ENCODE results near the gene OLFM1. TPM values are rescaled to one million over a fixed set of nuclear protein-coding genes. Genes with fewer than 3 reads are reported as not detected.

OLFM1 gene
- total RNA-seq, 1 experiment from 2014 or later = 3.5 TPM

DNA sequence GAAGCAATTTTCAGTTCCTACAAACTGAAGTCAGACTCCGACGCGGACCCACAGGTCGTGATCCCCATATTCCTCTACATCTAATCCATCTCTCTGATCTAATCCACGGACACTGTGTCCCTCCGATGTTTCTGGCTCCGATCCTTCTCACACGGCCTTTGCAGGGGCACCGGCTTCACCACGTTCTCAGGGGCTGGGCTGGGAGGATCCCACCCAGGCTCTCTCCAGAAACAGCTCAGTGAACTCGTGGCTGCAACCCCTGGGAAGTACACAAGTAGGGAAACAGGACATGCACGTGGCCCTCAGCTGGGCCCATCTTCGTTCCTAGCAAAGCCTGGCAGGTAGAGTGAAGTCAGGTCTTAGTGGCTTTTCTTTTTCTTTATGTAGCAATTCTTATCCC lies 49.1 kb upstream of the OLFM1 start:
- no peak for TF ChIP-seq ZNF274 (IDR thresholded peaks at IDR 0.05; ENCODE audit: low read depth, low read length)
- no peak for TF ChIP-seq CBX3 (IDR thresholded peaks at IDR 0.05; ENCODE audit: low read depth)
- TF ChIP-seq SIN3A (IDR thresholded peaks at IDR 0.05; ENCODE audit: low read depth) = no peak
- no peak for TF ChIP-seq JUND (IDR thresholded peaks at IDR 0.05)
- TF ChIP-seq EZH2phosphoT487 (IDR thresholded peaks at IDR 0.05; ENCODE audit: borderline replicate concordance) = no peak
- no peak for TF ChIP-seq EGR1 (IDR thresholded peaks at IDR 0.05; ENCODE audit: low read depth)
- Histone ChIP-seq H2AFZ (ENCODE audit: low read depth, low read length, poor library complexity, severe bottlenecking) (no peak overlapping the region), H3K27ac (ENCODE audit: low read depth, low read length) (no peak overlapping the region), H4K20me1 (ENCODE audit: insufficient read depth) (no peaks in the 10 kb centered on the region), H3K27me3 (ENCODE audit: insufficient read depth, low read length) (peaks cover 50% of the 10 kb centered on the region), H3K36me3 (ENCODE audit: control insufficient read depth in 1 of 2, insufficient read depth in 2 of 2, low read length in 2 of 2) (no peaks in the 10 kb centered on the region), H3K9me3 (ENCODE audit: control insufficient read depth in 1 of 2, insufficient read depth in 1 of 2, low read depth in 1 of 2, low read length in 2 of 2) (no peaks in the 10 kb centered on the region), H3K4me1 (ENCODE audit: control insufficient read depth in 1 of 2, insufficient read depth in 2 of 2, low read length in 2 of 2) (no peaks in the 10 kb centered on the region), H3K4me3 (replicated peaks in 1 of 2; ENCODE audit: low read depth in 1 of 2, low read length in 2 of 2) (no peak overlapping the region), H3K79me2 (ENCODE audit: insufficient read depth, low read length) (no peaks in the 10 kb centered on the region), H3K9ac (ENCODE audit: low read length) (no peak overlapping the region), H3K9me2 (ENCODE audit: insufficient read depth) (no peaks in the 10 kb centered on the region), H3K4me2 (ENCODE audit: low read length) (no peak overlapping the region)
- DNase-seq (ENCODE audit: low read depth, low spot score) (no peak), ATAC-seq (no peak)
- POLR2A ChIA-PET = no interaction called here
- CTCF ChIA-PET = no interaction called here
- intact Hi-C loops (cut with micrococcal nuclease) = no loop called here
- BruUV-seq (replicated peaks) = no TSS peak
- RAD21 ChIA-PET (ENCODE audit: low non-redundant PET in 1 of 2, low total read pairs in 2 of 2, uncharacterized antibody in 2 of 2, unreplicated experiment in 2 of 2) = no interaction called here

DNA sequence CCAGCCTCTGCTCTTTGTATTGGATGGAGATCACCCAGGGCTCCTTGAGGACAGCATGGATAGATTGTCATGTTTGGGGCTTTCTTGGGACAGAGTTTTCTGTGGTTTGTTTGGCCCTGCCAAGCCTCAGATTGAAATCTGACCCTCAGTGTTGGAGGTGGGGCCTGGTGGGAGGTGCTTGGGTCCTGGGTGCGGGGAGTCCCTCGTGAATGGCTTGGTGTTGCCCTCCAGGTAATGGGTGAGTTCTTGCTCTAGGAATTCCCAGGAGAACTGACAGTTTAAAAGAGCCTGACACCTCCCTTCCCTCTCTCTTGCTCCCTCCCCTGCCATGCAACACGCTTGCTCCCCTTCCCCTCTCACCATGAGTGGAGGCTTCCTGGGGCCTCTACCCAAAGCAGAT lies 48.6 kb upstream of the OLFM1 start:
- H3K27ac ChIP-seq (ENCODE audit: low read depth, low read length) = no peak overlapping the region
- H3K9me3 ChIP-seq (ENCODE audit: control insufficient read depth in 1 of 2, insufficient read depth in 1 of 2, low read depth in 1 of 2, low read length in 2 of 2) = no peaks in the 10 kb centered on the region
- H3K4me1 ChIP-seq (ENCODE audit: control insufficient read depth in 1 of 2, insufficient read depth in 2 of 2, low read length in 2 of 2) = no peaks in the 10 kb centered on the region
- RAD21 ChIA-PET (ENCODE audit: low non-redundant PET in 1 of 2, low total read pairs in 2 of 2, uncharacterized antibody in 2 of 2, unreplicated experiment in 2 of 2) = no interaction called here
- no peaks in the 10 kb centered on the region for H3K79me2 ChIP-seq (ENCODE audit: insufficient read depth, low read length)
- no TSS peak for BruUV-seq (replicated peaks)
- no peak overlapping the region for H2AFZ ChIP-seq (ENCODE audit: low read depth, low read length, poor library complexity, severe bottlenecking)
- no peaks in the 10 kb centered on the region for H3K36me3 ChIP-seq (ENCODE audit: control insufficient read depth in 1 of 2, insufficient read depth in 2 of 2, low read length in 2 of 2)
- POLR2A ChIA-PET = no interaction called here
- TF ChIP-seq EZH2 (IDR thresholded peaks at IDR 0.05) (no peak), ZNF274 (IDR thresholded peaks at IDR 0.05; ENCODE audit: low read depth, low read length) (no peak), ZBTB33 (IDR thresholded peaks at IDR 0.05; ENCODE audit: extremely low read depth, insufficient replicate concordance, low read length) (no peak), ELF1 (IDR thresholded peaks at IDR 0.05; ENCODE audit: borderline replicate concordance, low read depth) (no peak), ZFX (IDR thresholded peaks at IDR 0.05) (no peak), FOSL1 (IDR thresholded peaks at IDR 0.05; ENCODE audit: low read depth) (no peak), YY1 (IDR thresholded peaks at IDR 0.05; ENCODE audit: extremely low read depth, insufficient replicate concordance, low read depth, low read length) (no peak), POLR2A (IDR thresholded peaks at IDR 0.05; ENCODE audit: borderline replicate concordance, extremely low read depth, insufficient read depth, insufficient read length) (no peak), EGR1 (IDR thresholded peaks at IDR 0.05; ENCODE audit: low read depth) (no peak), TCF7L2 (IDR thresholded peaks at IDR 0.05; ENCODE audit: borderline replicate concordance, extremely low read depth, insufficient read depth, insufficient read length) (no peak), POLR2AphosphoS5 (IDR thresholded peaks at IDR 0.05; ENCODE audit: low read depth, low read length) (no peak), RAD21 (IDR thresholded peaks at IDR 0.05; ENCODE audit: low read depth) (no peak), CEBPB (IDR thresholded peaks at IDR 0.05; ENCODE audit: low read depth) (no peak), ATF3 (IDR thresholded peaks at IDR 0.05) (no peak), SP1 (IDR thresholded peaks at IDR 0.05; ENCODE audit: low read depth) (no peak)
- no peaks in the 10 kb centered on the region for H4K20me1 ChIP-seq (ENCODE audit: insufficient read depth)
- no peak overlapping the region for H3K4me3 ChIP-seq (replicated peaks in 1 of 2; ENCODE audit: low read depth in 1 of 2, low read length in 2 of 2)
- H3K9me2 ChIP-seq (ENCODE audit: insufficient read depth) = no peaks in the 10 kb centered on the region
- ATAC-seq = no peak
- H3K27me3 ChIP-seq (ENCODE audit: insufficient read depth, low read length) = peaks cover 52% of the 10 kb centered on the region
- H3K4me2 ChIP-seq (ENCODE audit: low read length) = no peak overlapping the region
- no peak for DNase-seq (ENCODE audit: low read depth, low spot score)
- intact Hi-C loops (cut with micrococcal nuclease) = no loop called here
- no peak overlapping the region for H3K9ac ChIP-seq (ENCODE audit: low read length)
- CTCF ChIA-PET = no interaction called here
